Large intestine (tissue), 3 donors: Measurements from ENCODE around the gene TOLLIP. TPM values are rescaled to one million over a fixed set of nuclear protein-coding genes. Genes with fewer than 3 reads are reported as not detected.

Source experiments
- DNase-seq, 2 donors: peaks; one replicate each; pipeline versions ENCODE4 v3.0.0 to v3.0.0-alpha.2; 2013
- H3K27ac ChIP-seq: one replicate; pipeline ENCODE4 v1.5.1; 2013; ENCODE audit warnings: low read length
- H3K27me3 ChIP-seq: 2 replicates; pipeline ENCODE4 v1.6.1; 2013; ENCODE audit warnings: low read length; ENCODE audit not compliant: control insufficient read depth, insufficient read depth
- H3K36me3 ChIP-seq: 2 replicates; pipeline ENCODE4 v1.6.1; 2013; ENCODE audit warnings: low read length; ENCODE audit not compliant: control insufficient read depth, insufficient read depth
- H3K4me1 ChIP-seq: one replicate; pipeline ENCODE4 v1.6.1; 2013; ENCODE audit warnings: low read length; ENCODE audit not compliant: control insufficient read depth, insufficient read depth
- H3K4me3 ChIP-seq: one replicate; pipeline ENCODE4 v1.5.1; 2013; ENCODE audit warnings: low read length
- H3K9me3 ChIP-seq: one replicate; pipeline ENCODE4 v1.6.1; 2013; ENCODE audit warnings: mild to moderate bottlenecking, low read depth, low read length, moderate library complexity; ENCODE audit not compliant: control insufficient read depth
- WGBS: methylation state at CpG from one replicate; pipeline ENCODE4 v1.1.5; 2013; ENCODE audit warnings: low lambda C conversion rate; ENCODE audit not compliant: insufficient coverage; 5-methylcytosine and 5-hydroxymethylcytosine counted together
- polyA plus RNA-seq: library from polyadenylated mRNA; unstranded; fragments of 120-200 nt; gene quantifications from one replicate; pipeline ENCODE4 v1.2.1, GENCODE V29; 2013

TOLLIP gene
- polyA plus RNA-seq, 1 donor: 48.3 TPM

DNA sequence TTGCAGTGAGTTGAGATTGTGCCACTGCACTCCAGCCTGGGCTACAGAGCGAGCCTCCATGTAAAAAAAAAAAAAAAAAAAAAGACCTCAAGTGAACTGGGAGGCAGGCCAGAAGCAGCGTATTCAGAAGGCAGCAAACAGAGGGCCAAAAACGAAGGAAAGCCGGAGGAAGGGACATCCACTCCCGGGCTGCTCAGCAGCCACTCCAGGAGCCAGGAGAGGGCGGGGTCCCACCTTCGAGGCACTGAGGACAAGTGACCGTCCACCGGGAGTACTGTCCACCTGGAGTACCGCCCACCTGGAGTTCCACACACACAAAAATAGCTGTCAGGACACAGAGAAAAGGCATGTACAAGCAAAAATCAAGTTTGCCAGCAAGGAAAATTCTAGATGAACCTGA is 5.5 kb downstream of the TOLLIP start:
- peaks cover 10% of the 10 kb centered on the region for H3K9me3 ChIP-seq
- H3K27ac ChIP-seq: peak overlapping the region; percentile 95
- peaks cover 79% of the 10 kb centered on the region for H3K4me1 ChIP-seq
- no CpG with 5 or more reads among the region's 10 CpGs for WGBS
- H3K4me3 ChIP-seq: no peak overlapping the region
- no peaks in the 10 kb centered on the region for H3K27me3 ChIP-seq
- no peak for DNase-seq
- H3K36me3 ChIP-seq: peaks cover 20% of the 10 kb centered on the region

DNA sequence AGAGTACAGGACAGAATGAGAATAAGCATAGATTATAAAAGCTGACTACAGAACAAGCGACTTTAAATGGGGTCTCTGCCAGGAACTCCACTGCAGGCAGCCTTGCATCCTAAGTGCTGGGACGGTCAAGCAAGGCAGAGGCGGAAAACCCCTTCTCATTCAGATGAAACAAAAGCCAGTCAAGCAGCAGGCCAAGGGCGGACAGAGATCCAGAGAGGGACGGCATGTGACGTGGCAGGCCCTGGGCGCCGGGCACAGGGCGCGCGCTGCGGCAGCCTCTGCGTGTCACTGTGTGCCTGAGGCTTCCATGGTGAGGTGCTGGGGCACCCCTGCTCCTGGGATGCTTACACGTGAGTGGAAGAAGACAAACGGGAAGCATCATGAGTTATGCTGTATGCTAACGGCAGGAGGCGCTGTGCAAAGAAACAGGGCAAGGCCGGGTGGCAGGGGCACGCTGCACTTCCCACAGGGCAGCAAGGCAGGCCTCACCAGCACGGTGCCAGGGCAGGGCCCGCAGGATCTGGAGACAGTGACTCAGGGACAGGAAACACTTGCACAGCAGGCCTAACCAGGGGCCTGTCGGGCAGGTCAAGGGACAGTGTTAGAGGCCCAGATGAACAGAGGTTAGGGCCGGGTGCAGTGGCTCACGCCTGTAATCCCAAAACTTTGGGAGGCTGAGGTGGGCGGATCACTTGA is 6.2 kb downstream of the TOLLIP start:
- DNase-seq: peak in 1 of 2 donors; percentile 15
- H3K27ac ChIP-seq: peak overlapping the region; percentile 95
- no peaks in the 10 kb centered on the region for H3K27me3 ChIP-seq
- H3K4me3 ChIP-seq: no peak overlapping the region
- no CpG with 5 or more reads among the region's 25 CpGs for WGBS
- peaks cover 21% of the 10 kb centered on the region for H3K36me3 ChIP-seq
- peaks cover 10% of the 10 kb centered on the region for H3K9me3 ChIP-seq
- H3K4me1 ChIP-seq: peaks cover 80% of the 10 kb centered on the region

DNA sequence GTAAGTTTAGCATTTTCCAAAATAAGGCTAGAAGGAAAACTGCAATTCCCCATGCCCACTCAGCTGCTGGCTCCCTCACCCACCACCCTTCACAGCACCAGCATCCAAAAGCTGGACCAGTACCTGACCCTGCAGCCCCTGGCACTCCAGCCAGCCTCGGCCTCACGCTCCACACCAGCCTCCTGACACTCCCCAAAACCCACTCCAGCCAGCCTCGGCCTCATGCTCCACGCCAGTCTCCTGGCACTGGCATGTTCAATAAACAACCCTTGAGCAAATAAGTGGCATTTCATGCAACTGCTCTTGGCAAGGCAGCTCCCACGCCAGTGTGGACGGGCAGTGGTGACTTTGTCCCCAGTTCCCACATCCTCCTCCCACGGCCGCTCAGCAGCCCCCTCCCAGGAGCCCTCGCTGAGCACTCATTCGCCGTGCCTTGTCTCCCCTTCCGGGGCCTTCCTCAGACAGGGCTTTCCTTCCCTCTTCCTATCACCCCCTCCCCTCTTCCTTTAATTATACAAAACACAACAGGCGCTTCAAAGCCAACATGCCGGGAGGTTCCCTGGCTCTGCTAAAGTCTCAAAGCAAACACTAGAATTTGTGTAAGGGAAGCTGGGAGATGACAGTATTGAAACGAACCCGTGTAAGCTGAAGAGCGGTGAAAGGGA is 6.8 kb downstream of the TOLLIP start:
- no peaks in the 10 kb centered on the region for H3K27me3 ChIP-seq
- peak overlapping the region; percentile 95 for H3K27ac ChIP-seq
- WGBS: no CpG with 5 or more reads among the region's 17 CpGs
- peaks cover 10% of the 10 kb centered on the region for H3K9me3 ChIP-seq
- H3K4me3 ChIP-seq: no peak overlapping the region
- peaks cover 28% of the 10 kb centered on the region for H3K36me3 ChIP-seq
- DNase-seq: peak in 1 of 2 donors; percentile 10
- H3K4me1 ChIP-seq: peaks cover 80% of the 10 kb centered on the region

DNA sequence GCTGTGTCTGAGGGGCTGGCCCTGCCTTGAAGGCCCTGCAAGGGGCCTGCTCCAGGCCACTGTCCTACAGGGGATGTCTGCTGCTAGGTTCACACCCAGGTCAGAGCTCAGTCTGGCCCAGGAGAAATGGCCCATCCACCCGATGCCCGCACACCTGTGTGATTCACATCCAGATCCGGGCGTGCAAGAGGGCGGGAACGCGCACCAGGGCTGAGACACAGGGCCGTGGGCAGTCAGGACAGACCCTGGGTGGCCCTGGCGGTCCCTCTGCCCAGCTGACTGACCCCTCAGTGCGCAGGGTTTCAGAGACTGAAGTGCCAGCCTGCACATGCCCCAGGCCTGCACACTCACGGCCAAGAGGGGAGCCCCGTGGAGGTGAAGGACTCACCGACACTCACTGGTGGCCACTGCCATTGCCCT is 7.4 kb downstream of the TOLLIP start:
- peak overlapping the region; percentile 95 for H3K27ac ChIP-seq
- peaks cover 80% of the 10 kb centered on the region for H3K4me1 ChIP-seq
- H3K4me3 ChIP-seq: no peak overlapping the region
- no peak for DNase-seq
- H3K27me3 ChIP-seq: no peaks in the 10 kb centered on the region
- WGBS: no CpG with 5 or more reads among the region's 13 CpGs
- peaks cover 27% of the 10 kb centered on the region for H3K36me3 ChIP-seq
- peaks cover 10% of the 10 kb centered on the region for H3K9me3 ChIP-seq

DNA sequence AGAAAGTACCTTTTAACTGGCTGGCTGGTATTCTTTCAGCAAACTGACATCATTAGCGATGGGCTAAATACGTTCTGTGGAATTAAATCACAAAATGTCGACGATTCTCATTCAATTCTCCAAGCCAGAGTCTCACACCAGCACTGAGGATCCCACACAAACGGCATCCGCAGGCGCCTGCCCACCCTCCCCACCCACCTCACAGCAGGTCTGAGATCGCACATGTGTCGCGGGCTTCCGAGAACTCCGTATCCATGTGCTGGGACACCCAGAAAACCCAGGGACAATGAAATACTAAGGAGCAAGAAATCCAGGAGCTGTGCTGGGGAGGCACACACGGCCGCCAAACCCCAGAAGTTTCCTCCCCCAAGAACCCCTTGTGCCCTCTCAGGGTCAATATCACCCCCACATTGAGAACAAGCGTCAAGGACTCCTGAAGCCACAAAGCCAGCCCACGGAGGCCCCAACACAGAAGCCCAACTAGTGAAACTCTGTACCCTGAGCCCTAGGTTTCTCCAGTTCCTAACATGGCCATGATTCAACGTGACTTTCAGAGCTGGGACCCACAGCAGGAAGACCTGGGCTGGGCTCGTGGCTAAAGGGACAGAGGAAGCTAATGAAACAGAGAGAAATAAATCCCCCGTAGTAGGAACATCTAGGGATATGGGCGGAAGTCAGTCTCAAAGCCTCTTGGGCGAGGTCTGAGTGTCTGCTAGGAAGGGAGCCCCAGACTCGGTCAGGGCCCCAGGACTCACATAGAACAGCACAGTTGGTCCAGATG is 8.0 kb downstream of the TOLLIP start:
- no peak for DNase-seq
- no CpG with 5 or more reads among the region's 22 CpGs for WGBS
- no peak overlapping the region for H3K27ac ChIP-seq
- peaks cover 25% of the 10 kb centered on the region for H3K36me3 ChIP-seq
- peaks cover 76% of the 10 kb centered on the region for H3K4me1 ChIP-seq
- no peaks in the 10 kb centered on the region for H3K27me3 ChIP-seq
- H3K9me3 ChIP-seq: peaks cover 10% of the 10 kb centered on the region
- no peak overlapping the region for H3K4me3 ChIP-seq

DNA sequence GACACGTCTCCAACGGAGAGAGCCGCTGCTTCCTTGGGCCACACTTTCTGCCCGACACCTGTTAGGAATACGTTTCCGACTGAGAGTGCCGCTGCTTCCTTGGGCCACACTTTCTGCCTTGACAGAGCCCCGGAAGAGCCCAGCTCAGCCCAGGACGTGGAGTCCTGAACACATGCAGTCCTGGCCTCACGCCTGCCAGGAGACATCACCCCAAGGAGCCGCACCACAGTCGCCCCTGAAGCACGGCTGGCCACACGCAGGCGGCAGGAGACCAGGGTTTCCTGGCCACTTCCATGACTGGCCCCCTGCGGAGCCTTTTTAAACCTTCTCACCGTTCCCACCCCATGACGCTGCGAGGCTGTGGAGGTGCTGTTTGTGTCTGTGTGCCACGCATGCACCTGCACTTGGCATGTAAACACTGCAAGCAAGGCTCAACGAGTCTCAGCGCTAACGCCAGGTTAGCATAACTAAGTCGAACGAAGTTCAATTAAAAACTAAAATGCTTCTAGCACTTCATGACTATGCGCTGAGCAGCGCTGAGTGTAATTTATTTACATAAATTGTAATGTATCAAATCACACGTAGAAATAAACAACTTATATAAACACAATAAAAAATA is 8.8 kb downstream of the TOLLIP start:
- no CpG with 5 or more reads among the region's 28 CpGs for WGBS

DNA sequence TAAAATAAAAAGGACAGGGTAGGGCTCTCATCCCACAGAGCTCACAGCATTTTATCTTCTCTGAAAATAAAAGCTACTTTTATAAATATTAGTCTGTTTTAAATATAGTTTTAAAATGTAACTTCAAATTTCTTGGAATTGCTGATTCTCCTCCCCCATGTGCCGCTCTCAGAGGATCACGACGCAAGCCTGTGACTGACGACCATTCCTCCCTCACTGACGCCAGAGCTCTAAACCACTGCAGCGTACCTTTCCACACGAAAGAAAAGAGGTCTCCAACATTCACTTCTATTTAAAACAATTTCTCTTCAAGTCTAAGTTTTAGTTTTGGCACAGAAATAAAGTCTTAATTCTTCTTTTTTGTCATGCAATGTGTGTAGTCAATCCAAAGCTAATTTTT is 9.3 kb downstream of the TOLLIP start:
- H3K27ac ChIP-seq: no peak overlapping the region
- H3K4me1 ChIP-seq: peaks cover 65% of the 10 kb centered on the region

More for the DNA sequence above, 8.8 kb downstream of the TOLLIP start:
- Histone ChIP-seq H3K27ac (no peak overlapping the region), H3K9me3 (peaks cover 11% of the 10 kb centered on the region), H3K4me1 (peaks cover 69% of the 10 kb centered on the region), H3K36me3 (peaks cover 28% of the 10 kb centered on the region), H3K4me3 (no peak overlapping the region), H3K27me3 (no peaks in the 10 kb centered on the region)
- no peak for DNase-seq

DNA sequence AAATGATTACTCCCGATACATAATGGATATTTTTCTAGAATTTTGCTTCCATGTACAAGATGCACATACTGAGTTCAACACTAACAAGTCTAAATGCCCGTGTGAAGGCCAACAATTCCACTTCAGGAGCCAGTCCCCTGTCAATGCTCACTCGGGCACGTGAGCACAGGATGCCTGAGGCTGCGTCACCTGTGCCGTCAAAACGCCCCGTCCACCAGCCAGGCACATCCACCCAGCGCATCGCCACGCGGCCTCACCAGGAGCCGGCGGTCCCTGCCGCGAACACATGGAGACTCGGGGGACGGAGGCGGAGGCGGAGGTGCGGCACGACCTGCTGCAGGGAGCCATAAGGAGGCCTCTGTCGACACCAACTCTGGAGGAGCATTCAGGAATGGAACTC is 9.8 kb downstream of the TOLLIP start:
- Histone ChIP-seq H3K4me3 (no peak overlapping the region), H3K27me3 (no peaks in the 10 kb centered on the region), H3K9me3 (peaks cover 18% of the 10 kb centered on the region), H3K4me1 (peaks cover 60% of the 10 kb centered on the region), H3K36me3 (peaks cover 37% of the 10 kb centered on the region), H3K27ac (peak overlapping the region; percentile 75)
- 80% methylated on average over 1 of the region's 23 CpGs for WGBS
- DNase-seq: no peak

More for the DNA sequence above, 9.3 kb downstream of the TOLLIP start:
- peaks cover 33% of the 10 kb centered on the region for H3K36me3 ChIP-seq
- WGBS: no CpG with 5 or more reads among the region's 7 CpGs
- no peak overlapping the region for H3K4me3 ChIP-seq
- no peaks in the 10 kb centered on the region for H3K27me3 ChIP-seq
- peaks cover 17% of the 10 kb centered on the region for H3K9me3 ChIP-seq
- DNase-seq: no peak

DNA sequence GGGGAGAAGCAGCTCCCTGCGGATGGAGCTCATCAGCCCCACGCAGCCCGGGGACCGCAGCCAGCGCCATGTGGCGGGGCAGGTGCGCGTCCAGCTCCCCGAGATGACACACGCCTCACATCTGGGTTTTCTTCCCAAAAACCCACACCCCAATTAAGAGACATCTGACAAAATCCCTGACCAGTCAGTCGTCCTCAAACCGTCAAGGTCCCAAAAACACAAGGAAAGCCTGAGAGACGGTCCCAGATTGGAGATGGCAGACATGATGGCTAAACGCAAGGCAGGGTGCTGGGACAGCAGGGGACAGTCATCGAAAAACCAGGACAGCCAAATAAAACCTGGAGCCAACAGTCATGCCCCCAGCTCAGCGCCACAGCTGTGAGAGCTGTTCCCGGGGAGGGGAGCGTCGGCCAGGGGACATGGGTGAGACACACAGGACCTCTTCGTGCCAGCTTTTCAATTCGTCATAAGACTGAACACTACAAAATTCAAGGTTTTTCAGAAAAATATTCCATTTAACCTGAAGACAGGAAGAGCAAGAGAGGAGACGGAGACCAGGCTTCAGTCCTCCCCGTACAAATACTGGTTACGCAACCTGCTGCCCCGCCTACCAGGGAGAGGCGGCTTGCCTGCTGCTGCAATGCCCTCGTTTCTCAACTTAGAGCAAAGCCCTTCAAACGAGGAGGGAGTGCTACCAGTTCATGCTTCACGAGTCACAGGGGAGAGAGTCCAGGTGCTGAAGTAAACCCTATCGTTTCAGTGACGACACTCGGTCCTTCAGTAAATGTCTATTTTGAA is 10.5 kb downstream of the TOLLIP start:
- Histone ChIP-seq H3K27ac (peak overlapping the region; percentile 75), H3K9me3 (peaks cover 18% of the 10 kb centered on the region), H3K27me3 (no peaks in the 10 kb centered on the region), H3K36me3 (peaks cover 38% of the 10 kb centered on the region), H3K4me3 (no peak overlapping the region), H3K4me1 (peaks cover 55% of the 10 kb centered on the region)
- DNase-seq: peak; percentile 93 to 96
- WGBS: no CpG with 5 or more reads among the region's 32 CpGs
